HG03460 (cell line): ENCODE measurements around the gene GABRG3.

Source experiments
- ATAC-seq: cut with Tn5 transposase; IDR thresholded peaks from one replicate; pipeline ENCODE4 v1.9.1; 2021; ENCODE audit not compliant: unreplicated experiment

The GABRG3 gene

GRCh38 chr15:27486683-27487647, 516.0 kb downstream of the GABRG3 start:
- no peak for ATAC-seq

GRCh38 chr15:27487846-27488245, 516.9 kb downstream of the GABRG3 start:
- ATAC-seq: no peak

- ATAC-seq: no peak
Observed at GRCh38 chr15:27490867-27491595, 520.0 kb downstream of the GABRG3 start.

- ATAC-seq: no peak
Observed at GRCh38 chr15:27491666-27492621, 521.0 kb downstream of the GABRG3 start.

- no peak for ATAC-seq
Observed at GRCh38 chr15:27495963-27496459, 525.0 kb downstream of the GABRG3 start.

- no peak for ATAC-seq
Observed at GRCh38 chr15:27498700-27499099, 527.7 kb downstream of the GABRG3 start.

- no peak for ATAC-seq
Observed at GRCh38 chr15:27499191-27499590, 528.2 kb downstream of the GABRG3 start.

- no peak for ATAC-seq
Observed at GRCh38 chr15:27499719-27500118, 528.7 kb downstream of the GABRG3 start.

GRCh38 chr15:27500206-27500605, 529.2 kb downstream of the GABRG3 start:
- no peak for ATAC-seq

- no peak for ATAC-seq
Observed at GRCh38 chr15:27506752-27507151, 535.8 kb downstream of the GABRG3 start.

- no peak for ATAC-seq
Observed at GRCh38 chr15:27509014-27509413, 538.0 kb downstream of the GABRG3 start.

GRCh38 chr15:27512281-27513001, 541.5 kb downstream of the GABRG3 start:
- ATAC-seq: no peak

- no peak for ATAC-seq
Observed at GRCh38 chr15:27514526-27514925, 543.5 kb downstream of the GABRG3 start.

GRCh38 chr15:27527490-27528067, 556.6 kb downstream of the GABRG3 start:
- no peak for ATAC-seq

- ATAC-seq: no peak
Observed at GRCh38 chr15:27529399-27529798, 558.4 kb downstream of the GABRG3 start.

GRCh38 chr15:27530994-27531393, 560.0 kb downstream of the GABRG3 start:
- ATAC-seq: no peak

GRCh38 chr15:27532358-27532757, 561.4 kb downstream of the GABRG3 start:
- no peak for ATAC-seq

GRCh38 chr15:27535445-27536129, 564.6 kb downstream of the GABRG3 start:
- no peak for ATAC-seq

- no peak for ATAC-seq
Observed at GRCh38 chr15:27538325-27538724, 567.3 kb downstream of the GABRG3 start.
